ENCODE results near the gene KRT222.
A peak's percentile ranks its signal among the peaks of the same experiment; 100 is the strongest.

The KRT222 gene

GRCh38 chr17:40621019-40621418, 44.0 kb downstream of the KRT222 start:
- TF ChIP-seq, protein P1, sequence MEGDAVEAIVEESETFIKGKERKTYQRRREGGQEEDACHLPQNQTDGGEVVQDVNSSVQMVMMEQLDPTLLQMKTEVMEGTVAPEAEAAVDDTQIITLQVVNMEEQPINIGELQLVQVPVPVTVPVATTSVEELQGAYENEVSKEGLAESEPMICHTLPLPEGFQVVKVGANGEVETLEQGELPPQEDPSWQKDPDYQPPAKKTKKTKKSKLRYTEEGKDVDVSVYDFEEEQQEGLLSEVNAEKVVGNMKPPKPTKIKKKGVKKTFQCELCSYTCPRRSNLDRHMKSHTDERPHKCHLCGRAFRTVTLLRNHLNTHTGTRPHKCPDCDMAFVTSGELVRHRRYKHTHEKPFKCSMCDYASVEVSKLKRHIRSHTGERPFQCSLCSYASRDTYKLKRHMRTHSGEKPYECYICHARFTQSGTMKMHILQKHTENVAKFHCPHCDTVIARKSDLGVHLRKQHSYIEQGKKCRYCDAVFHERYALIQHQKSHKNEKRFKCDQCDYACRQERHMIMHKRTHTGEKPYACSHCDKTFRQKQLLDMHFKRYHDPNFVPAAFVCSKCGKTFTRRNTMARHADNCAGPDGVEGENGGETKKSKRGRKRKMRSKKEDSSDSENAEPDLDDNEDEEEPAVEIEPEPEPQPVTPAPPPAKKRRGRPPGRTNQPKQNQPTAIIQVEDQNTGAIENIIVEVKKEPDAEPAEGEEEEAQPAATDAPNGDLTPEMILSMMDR (IDR thresholded peaks at IDR 0.05; ENCODE audit: low read depth, low read length) = no peak
- in situ Hi-C loops (cut with HindIII; ENCODE audit: low sequenced_read_pairs) = no loop called here
- no peak for DNase-seq (ENCODE audit: low read depth, low spot score)
- H3K4me3 ChIP-seq (ENCODE audit: low read depth, low read length) = no peak overlapping the region

GRCh38 chr17:40618754-40619625, 46.0 kb downstream of the KRT222 start:
- TF ChIP-seq, protein P1 (IDR thresholded peaks at IDR 0.05; ENCODE audit: low read depth, low read length) = no peak
- no peak overlapping the region for H3K4me3 ChIP-seq (ENCODE audit: low read depth, low read length)
- DNase-seq (ENCODE audit: low read depth, low spot score) = no peak
- in situ Hi-C loops (cut with HindIII; ENCODE audit: low sequenced_read_pairs) = no loop called here

GRCh38 chr17:40617678-40618240, 47.2 kb downstream of the KRT222 start:
- TF ChIP-seq, protein P1 (IDR thresholded peaks at IDR 0.05; ENCODE audit: low read depth, low read length) = no peak
- H3K4me3 ChIP-seq (ENCODE audit: low read depth, low read length) = no peak overlapping the region
- in situ Hi-C loops (cut with HindIII; ENCODE audit: low sequenced_read_pairs) = no loop called here
- DNase-seq (ENCODE audit: low read depth, low spot score) = no peak

DNA sequence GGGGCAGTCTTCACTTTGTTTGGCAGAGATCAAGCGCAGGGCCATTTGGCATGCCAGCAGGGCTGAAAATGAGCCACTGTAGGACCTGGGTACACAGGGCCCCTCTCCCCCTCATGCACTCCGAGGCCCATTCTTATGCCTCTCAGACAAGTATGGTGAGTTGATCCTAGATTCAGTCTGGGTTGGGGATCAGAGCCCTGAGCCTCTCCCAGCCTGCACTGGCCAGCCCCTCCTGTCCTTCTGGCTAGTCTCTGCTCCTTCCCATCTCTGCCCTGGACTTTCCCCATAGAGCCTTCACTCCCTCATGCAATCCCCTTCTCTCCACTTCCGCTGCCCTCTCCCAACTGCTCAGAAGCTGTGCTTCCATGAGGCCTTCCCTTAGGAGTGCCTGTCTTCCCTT, 48.4 kb downstream of the KRT222 start:
- in situ Hi-C loops (cut with HindIII; ENCODE audit: low sequenced_read_pairs) = no loop called here
- DNase-seq (ENCODE audit: low read depth, low spot score) = no peak
- no peak overlapping the region for H3K4me3 ChIP-seq (ENCODE audit: low read depth, low read length)
- TF ChIP-seq, protein P1 (IDR thresholded peaks at IDR 0.05; ENCODE audit: low read depth, low read length) = no peak

DNA sequence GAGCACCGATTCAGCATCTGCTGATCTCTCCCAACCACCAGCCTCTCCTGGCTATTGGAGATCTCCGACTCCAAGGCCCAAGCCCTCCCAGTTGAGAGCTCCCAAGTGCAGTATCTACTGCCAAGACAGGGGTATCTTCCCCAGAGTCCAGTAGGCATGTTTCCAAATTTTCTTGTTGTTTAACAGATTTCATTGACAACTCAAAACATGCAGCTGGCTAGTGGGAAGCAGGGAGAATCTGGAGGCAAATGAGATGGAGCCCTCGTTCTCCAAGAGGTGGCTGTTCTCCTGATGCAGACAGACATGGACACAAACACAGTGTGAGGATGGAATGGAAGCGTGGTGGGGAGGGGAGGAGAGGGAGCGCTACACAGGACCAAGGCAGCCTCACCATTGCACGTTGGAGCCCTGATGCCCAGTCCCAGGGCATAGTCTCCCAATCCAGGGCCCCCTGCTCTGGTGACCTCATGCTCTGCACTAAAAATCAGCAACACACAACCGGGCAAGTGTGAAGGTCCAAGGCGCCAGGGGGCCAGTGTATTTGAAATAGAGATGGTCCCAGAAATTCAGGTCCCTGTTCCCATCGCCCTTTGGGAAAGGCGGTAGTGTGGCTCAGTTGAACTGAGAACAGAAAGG, 49.0 kb downstream of the KRT222 start:
- DNase-seq (ENCODE audit: low read depth, low spot score) = no peak
- H3K4me3 ChIP-seq (ENCODE audit: low read depth, low read length) = no peak overlapping the region
- in situ Hi-C loops (cut with HindIII; ENCODE audit: low sequenced_read_pairs) = no loop called here
- TF ChIP-seq, protein P1 (IDR thresholded peaks at IDR 0.05; ENCODE audit: low read depth, low read length) = no peak

DNA sequence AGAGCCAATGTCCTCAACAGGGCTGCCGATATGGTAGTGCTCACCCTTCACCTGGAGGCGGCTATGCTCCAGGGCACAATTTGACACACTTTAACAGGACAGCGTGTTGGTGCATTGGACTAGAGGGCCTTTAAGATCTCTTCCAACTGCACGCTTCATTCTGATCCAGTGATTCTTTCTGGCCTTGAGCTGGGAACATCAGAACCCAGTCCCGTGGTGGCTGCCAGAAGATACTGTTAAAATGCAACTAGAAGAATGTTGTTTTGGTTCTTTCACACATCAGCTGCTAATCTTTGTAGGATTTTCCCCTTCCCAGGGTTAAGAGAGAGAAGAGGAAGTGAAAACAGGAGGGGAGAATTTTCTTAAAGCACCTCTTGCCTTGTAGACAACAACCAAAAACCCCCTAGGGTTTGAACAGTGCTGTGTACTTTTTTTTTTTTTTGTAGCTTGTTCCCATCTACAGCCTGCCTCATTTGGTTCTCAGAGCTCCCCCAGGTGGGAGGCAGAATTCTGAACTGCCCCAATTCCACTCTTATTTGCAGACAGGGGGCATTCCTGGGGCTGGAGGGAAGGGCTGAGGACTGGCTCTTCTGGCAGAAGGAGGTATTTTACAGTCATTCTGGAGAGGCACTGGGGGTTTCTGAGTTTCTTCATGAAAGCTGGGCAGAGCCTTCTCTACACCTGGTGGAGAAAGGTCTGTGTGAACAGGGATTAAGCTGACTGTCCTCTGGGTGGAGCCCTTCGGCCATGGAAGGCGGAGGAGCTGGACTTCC, 49.7 kb downstream of the KRT222 start:
- peak; percentile 34 for DNase-seq (ENCODE audit: low read depth, low spot score)
- in situ Hi-C loops (cut with HindIII; ENCODE audit: low sequenced_read_pairs) = no loop called here

More for the DNA sequence above, 49.7 kb downstream of the KRT222 start:
- TF ChIP-seq, protein P1 (IDR thresholded peaks at IDR 0.05; ENCODE audit: low read depth, low read length) = peak; percentile 55
- H3K4me3 ChIP-seq (ENCODE audit: low read depth, low read length) = no peak overlapping the region

All from astrocyte of the spinal cord (primary cell).